Amygdala (tissue), 56 donors: ENCODE results near the gene NRDE2.
"Not testable (repeated sequence)": the region's sequence is repeated elsewhere in the genome, so short reads cannot be mapped to it uniquely, and the experiment has no call there.

Experiments
- DNase-seq, 56 donors: peaks; one replicate each; lab custom pipeline; 2025; lab: John Stamatoyannopoulos, UW

Gene NRDE2

GRCh38 chr14:90342327-90342726 lies 10.6 kb upstream of the NRDE2 start:
- DNase-seq, result no peak

DNA sequence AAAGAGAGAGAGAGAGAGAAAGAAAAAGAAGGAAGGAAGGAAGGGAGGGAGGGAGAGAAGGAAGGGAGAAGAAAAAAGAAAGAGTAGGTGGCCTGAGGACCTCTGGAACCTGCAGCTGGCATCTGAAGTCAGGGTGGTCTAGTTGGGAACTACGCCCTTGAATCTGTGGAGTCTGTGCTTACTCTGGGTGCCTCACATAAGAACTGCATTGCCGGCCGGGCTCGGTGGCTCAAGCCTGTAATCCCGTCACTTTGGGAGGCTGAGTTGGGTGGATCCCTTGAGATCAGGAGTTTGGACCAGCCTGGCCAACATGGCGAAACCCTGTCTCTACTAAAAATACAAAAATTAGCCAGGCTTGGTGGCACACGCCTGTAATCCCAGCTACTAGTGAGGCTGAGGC lies 10.0 kb upstream of the NRDE2 start:
- no peak for DNase-seq

GRCh38 chr14:90341232-90341631 lies 9.5 kb upstream of the NRDE2 start:
- DNase-seq, result not testable (repeated sequence)

DNA sequence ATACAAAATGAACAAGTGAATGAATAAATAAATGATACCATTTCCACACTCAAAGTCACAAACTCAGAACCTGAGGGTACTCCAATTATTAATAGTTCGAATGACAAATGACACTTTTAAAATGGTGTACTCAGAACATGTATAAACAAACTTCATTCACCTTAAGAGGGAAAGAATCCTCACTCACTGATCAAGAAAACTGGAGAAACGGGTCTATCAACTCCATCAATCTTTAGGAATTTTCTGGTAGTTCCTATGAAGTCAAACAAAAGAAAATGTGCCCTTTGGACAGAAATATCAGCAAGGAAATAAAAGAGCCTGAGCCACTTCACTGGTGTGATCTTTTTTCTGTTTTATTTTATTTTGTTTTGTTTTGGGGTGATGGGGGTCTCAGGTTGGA lies 5.2 kb upstream of the NRDE2 start:
- DNase-seq, result no peak

DNA sequence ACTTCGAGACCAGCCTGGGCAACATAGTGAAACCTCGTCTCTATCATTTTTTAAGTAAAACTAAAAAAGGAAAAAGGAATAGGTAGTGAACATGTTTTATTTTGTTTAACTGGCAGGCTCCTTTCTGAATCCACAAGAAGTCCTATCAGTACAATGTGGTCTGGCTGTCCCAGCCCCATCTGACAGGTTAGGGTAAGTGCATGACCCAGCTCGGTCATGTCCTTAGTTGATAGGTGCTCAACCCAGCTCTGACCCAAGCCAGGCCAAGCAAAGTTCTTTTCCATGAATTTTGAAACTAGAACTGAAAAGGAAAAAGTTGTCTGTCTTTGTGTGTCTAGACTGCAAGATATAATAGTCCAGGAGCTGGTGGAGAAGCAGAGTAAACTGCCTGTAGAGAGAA lies 4.7 kb upstream of the NRDE2 start:
- no peak for DNase-seq

DNA sequence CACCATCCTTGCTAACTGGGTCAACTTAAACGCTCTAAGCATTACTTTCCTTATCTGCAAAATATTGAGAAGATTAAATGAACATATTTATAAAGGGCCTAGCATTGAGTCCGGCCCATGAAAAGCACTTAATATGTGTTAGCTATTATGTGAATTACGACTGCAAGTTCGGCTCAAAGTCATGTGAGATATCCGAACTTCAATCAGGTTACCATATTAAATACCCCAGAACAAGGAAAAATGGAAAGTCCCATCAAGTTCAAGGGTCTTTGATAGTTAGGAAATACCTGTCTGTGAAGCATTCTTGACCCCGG lies 487 bp upstream of the NRDE2 start:
- DNase-seq, result no peak

- no peak for DNase-seq
These were observed 1.2 kb downstream of the NRDE2 start for GRCh38 chr14:90330203-90331196.

DNA sequence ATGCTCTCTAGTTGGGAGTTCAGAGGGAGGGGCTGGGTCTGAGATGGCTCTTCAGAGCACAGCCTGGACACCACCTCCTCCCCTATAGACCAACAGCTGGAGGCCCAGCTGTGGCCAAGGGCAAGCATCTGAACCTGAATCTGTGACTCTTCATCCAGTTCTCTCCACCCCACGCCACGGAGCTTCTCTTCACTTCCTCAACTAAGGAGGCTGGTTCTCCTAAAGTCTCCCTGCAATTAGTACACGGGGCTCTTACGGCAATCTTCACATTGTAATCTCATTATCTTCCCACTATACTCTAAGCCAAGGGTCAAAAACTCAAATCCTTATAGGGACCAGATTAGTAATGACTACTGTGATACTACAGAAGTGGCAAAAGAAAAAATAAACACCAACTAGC lies 9.8 kb downstream of the NRDE2 start:
- no peak for DNase-seq

DNA sequence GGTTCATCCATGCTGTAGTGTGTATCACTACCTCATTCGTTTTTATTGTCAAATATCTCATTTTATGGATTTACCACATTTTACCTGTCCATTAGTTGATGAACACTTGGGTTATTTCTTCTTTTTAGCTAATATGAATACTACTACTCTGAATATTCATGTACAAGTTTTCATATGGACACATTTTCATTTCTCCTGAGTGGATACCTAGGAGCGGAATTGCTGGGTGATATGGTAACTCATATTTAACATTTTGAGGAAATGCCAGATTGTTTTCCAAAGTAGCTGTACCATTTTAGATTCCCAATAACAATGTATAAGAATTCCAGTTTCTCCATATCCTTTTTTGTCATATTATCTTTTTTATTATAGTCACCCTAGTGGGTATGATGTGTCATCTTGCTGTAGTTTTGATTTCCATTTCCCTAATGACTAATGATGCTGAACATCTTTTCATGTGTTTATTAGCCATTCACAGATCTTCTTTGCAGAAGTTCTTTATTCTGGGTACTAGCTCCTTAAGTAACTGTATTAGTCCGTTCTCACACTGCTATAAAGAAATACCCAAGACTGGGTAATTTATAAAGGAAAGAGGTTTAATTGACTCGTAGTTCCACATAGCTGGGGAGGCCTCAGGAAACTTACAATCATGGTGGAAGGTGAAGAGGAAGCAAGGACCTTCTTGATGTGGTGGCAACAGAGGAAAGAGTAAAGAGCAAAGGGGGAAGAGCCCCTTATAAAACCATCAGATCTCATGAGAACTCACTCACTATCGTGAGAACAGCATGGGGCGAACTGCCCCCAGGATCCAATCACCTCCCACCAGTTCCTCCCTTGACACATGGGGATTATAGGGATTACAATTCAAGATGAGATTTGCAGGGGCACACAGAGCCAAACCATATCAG lies 11.9 kb downstream of the NRDE2 start:
- DNase-seq, result no peak

DNA sequence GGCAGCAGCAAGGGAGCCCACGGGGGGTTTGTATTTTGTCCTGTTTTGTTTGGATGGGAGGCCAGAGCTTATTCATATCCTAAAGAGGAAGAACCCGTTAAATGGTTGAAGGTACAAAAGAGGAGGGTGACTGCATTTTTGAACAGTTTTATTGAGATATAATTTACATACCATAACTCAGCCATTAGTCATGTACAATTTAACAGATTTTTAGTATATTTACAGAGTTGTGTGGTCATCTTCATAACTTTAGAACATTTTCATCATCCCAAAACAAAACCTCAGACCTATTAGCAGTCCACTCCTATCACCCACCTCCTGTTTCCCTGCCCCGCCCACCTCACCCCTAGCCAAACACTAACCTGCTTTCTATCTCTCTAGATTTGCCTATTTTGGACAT lies 12.6 kb downstream of the NRDE2 start:
- DNase-seq, result no peak

- DNase-seq, result no peak
These were observed 13.7 kb downstream of the NRDE2 start for GRCh38 chr14:90318016-90318415.

- no peak for DNase-seq
These were observed 14.5 kb downstream of the NRDE2 start for GRCh38 chr14:90317286-90317685.

DNA sequence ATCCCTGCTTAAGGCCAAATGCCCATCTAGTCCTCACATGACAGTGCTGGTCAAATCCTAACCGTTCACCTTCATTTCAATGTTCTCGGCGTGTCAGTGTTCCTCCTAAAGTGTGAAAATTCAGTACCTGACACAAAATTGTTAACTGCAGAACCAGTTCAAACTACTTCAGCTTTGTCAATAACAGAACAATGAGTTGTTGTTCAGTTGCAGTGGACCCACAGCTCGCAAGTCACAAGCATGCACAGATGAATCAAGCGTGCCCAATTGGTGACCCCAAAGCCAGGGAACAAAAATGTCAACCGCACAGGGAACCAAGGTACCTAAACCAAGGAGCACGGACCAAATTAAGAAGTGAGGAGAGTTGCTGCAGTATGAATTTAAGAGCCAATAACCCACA lies 23.2 kb downstream of the NRDE2 start:
- peak in 5 of 56 donors; percentile 16 to 32 (median 25) for DNase-seq

GRCh38 chr14:90305176-90305601 lies 26.6 kb downstream of the NRDE2 start:
- DNase-seq, result no peak

GRCh38 chr14:90304502-90304901 lies 27.2 kb downstream of the NRDE2 start:
- no peak for DNase-seq

- DNase-seq, result no peak
These were observed 28.3 kb downstream of the NRDE2 start for GRCh38 chr14:90303473-90303872.

DNA sequence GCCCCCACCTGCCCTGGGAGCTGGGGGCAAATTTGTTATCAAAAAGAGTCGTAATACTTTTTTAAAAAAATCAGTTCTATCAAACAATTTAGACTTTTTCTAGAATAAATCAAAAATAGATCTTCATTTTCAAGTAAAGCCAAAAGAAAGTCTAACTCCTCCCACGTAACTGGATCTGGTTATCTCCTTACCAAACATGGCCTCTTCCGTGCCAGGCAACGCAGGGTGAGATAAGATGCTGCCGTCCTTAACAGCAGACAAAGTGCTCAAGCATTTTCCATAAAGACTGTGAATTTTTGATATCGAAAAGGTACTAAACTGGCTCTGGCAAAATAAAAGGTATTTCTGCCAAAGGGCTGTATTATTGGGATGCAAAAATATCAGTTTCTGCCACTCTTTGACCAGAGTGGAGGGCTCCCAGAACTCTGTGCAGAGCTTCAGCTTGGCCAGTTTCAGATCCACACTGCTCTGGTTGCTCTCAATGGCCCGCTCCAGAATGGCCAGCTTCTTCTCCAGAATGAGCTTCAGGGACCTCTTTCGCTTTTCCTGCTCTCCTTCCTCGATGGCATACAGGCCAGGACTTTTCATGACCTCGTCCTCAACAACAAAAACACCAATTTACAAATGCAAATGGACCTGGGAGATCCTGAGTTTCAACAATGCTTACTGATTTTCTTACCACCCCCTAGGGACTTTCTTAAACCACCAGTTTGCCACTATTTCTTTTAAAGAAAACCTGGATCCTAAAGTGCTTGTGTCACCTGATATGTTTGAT lies 29.0 kb downstream of the NRDE2 start:
- no peak for DNase-seq

GRCh38 chr14:90301668-90302090 lies 30.1 kb downstream of the NRDE2 start:
- DNase-seq, result peak in 1 of 56 donors; percentile 53

DNA sequence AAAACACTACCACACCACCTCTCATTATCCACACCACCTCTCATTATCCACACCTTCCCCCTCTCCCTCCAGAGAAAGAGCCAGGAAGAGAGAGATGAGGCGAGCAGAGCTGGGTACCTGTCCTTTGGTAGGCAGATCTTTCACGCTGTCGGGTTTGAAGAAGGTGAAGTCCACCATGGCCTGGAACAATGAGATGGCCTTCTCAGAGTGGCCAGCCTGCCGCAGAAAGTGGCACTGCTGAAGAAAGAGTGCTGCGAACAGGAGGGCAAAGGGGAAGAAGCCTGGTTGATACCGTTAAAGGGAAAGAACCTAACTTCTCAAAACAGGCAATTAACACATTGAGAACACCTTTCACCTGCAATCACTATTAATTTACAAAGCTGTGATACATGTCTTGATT lies 30.6 kb downstream of the NRDE2 start:
- peak in 1 of 56 donors; percentile 9 for DNase-seq

- peak in 1 of 56 donors; percentile 13 for DNase-seq
These were observed 31.1 kb downstream of the NRDE2 start for GRCh38 chr14:90300611-90301047.

GRCh38 chr14:90299408-90299807 lies 32.3 kb downstream of the NRDE2 start:
- no peak for DNase-seq
